T-helper 2 cell treated with Interferon-gamma antibody and Interleukin-4, amounts not matched to agents 100 ng/mL and 5 ng/mL, for 36 hours (primary cell): Measurements from ENCODE around the gene CCNY. TPM values are rescaled to one million over a fixed set of nuclear protein-coding genes. Genes with fewer than 3 reads are reported as not detected.

Source experiments
- intact Hi-C: fragments of 100-400 bp; cut with micrococcal nuclease; formaldehyde crosslinking; loops from one replicate; pipeline ENCODE4 v1.15.1; 2023
- total RNA-seq: library from RNA; stranded (reverse); gene quantifications from 2 replicates; pipeline ENCODE4 v1.2.3, GENCODE V29; 2022

Gene CCNY
- total RNA-seq, 1 donor from 2014 or later = 56.3 TPM

GRCh38 chr10:35448687-35449662, 112.7 kb downstream of the CCNY start:
- intact Hi-C loops = loop anchor here (5.0 kb wide), 1 partner anchor 112 kb away; the partner anchor contains the start of gene CCNY

GRCh38 chr10:35449944-35450343, 113.6 kb downstream of the CCNY start:
- intact Hi-C loops = loop anchor here (5.0 kb wide), 1 partner anchor 113 kb away; the partner anchor contains the start of gene CCNY

GRCh38 chr10:35451151-35452016, 115.1 kb downstream of the CCNY start:
- intact Hi-C loops = no loop called here

GRCh38 chr10:35452171-35452570, 115.9 kb downstream of the CCNY start:
- intact Hi-C loops = no loop called here

- intact Hi-C loops = no loop called here
Observed at GRCh38 chr10:35452847-35453246, 116.5 kb downstream of the CCNY start.

- intact Hi-C loops = no loop called here
Observed at GRCh38 chr10:35453855-35454532, 117.7 kb downstream of the CCNY start.

GRCh38 chr10:35456153-35456720, 119.9 kb downstream of the CCNY start:
- intact Hi-C loops = no loop called here

- intact Hi-C loops = no loop called here
Observed at GRCh38 chr10:35456784-35457183, 120.5 kb downstream of the CCNY start.

GRCh38 chr10:35458500-35459448, 122.5 kb downstream of the CCNY start:
- intact Hi-C loops = no loop called here

GRCh38 chr10:35459449-35459847, 123.1 kb downstream of the CCNY start:
- intact Hi-C loops = no loop called here

- intact Hi-C loops = no loop called here
Observed at GRCh38 chr10:35460852-35461460, 124.6 kb downstream of the CCNY start.

GRCh38 chr10:35462491-35462934, 126.2 kb downstream of the CCNY start:
- intact Hi-C loops = no loop called here

GRCh38 chr10:35463105-35463867, 127.0 kb downstream of the CCNY start:
- intact Hi-C loops = no loop called here

- intact Hi-C loops = no loop called here
Observed at GRCh38 chr10:35463878-35464277, 127.6 kb downstream of the CCNY start.

- intact Hi-C loops = no loop called here
Observed at GRCh38 chr10:35464825-35465456, 128.6 kb downstream of the CCNY start.

GRCh38 chr10:35465673-35466072, 129.4 kb downstream of the CCNY start:
- intact Hi-C loops = no loop called here

- intact Hi-C loops = no loop called here
Observed at GRCh38 chr10:35466170-35466569, 129.9 kb downstream of the CCNY start.

- intact Hi-C loops = no loop called here
Observed at GRCh38 chr10:35466661-35467060, 130.4 kb downstream of the CCNY start.
